ENCODE results near the gene BAZ2B. TPM values are rescaled to one million over a fixed set of nuclear protein-coding genes. Genes with fewer than 3 reads are reported as not detected.

BAZ2B gene
- polyA plus RNA-seq, 2 donors, result 12.5 to 18.3 TPM

- Histone ChIP-seq H3K9me3 (ENCODE audit: control insufficient read depth in 2 of 2, insufficient read depth in 1 of 2, low read depth in 1 of 2, low read length in 1 of 2) (no peaks in the 10 kb centered on the region), H3K27ac (ENCODE audit: low read depth in 2 of 2, low read length in 1 of 2) (no peak overlapping the region), H3K4me1 (ENCODE audit: control insufficient read depth in 2 of 2, insufficient read depth in 2 of 2, low read length in 1 of 2) (no peaks in the 10 kb centered on the region), H3K36me3 (ENCODE audit: control insufficient read depth in 2 of 2, insufficient read depth in 2 of 2, low read length in 1 of 2) (peaks cover 3% of the 10 kb centered on the region in 2 donors), H3K27me3 (ENCODE audit: control insufficient read depth in 1 of 2, insufficient read depth in 2 of 2, low read length in 2 of 2) (no peaks in the 10 kb centered on the region), H3K4me3 (ENCODE audit: low read depth in 1 of 2, low read length in 2 of 2) (no peak overlapping the region)
- 98 to 100% methylated on average over 6 of the region's 6 CpGs for WGBS, 2 donors
These were observed 335.3 kb downstream of the BAZ2B start for GRCh38 chr2:159281002-159281401.

GRCh38 chr2:159279700-159280099, 336.6 kb downstream of the BAZ2B start:
- H3K4me1 ChIP-seq (ENCODE audit: control insufficient read depth in 2 of 2, insufficient read depth in 2 of 2, low read length in 1 of 2), result no peaks in the 10 kb centered on the region
- WGBS, 2 donors, result 94 to 98% methylated on average over 2 of the region's 2 CpGs
- H3K36me3 ChIP-seq (ENCODE audit: control insufficient read depth in 2 of 2, insufficient read depth in 2 of 2, low read length in 1 of 2), result peaks cover 3% of the 10 kb centered on the region in 2 donors
- H3K4me3 ChIP-seq (ENCODE audit: low read depth in 1 of 2, low read length in 2 of 2), result no peak overlapping the region
- H3K27me3 ChIP-seq (ENCODE audit: control insufficient read depth in 1 of 2, insufficient read depth in 2 of 2, low read length in 2 of 2), result no peaks in the 10 kb centered on the region
- no peak overlapping the region for H3K27ac ChIP-seq (ENCODE audit: low read depth in 2 of 2, low read length in 1 of 2)
- H3K9me3 ChIP-seq (ENCODE audit: control insufficient read depth in 2 of 2, insufficient read depth in 1 of 2, low read depth in 1 of 2, low read length in 1 of 2), result no peaks in the 10 kb centered on the region

- H3K9me3 ChIP-seq (ENCODE audit: control insufficient read depth in 2 of 2, insufficient read depth in 1 of 2, low read depth in 1 of 2, low read length in 1 of 2), result no peaks in the 10 kb centered on the region
- peaks cover 0 to 6% of the 10 kb centered on the region in 2 donors for H3K36me3 ChIP-seq (ENCODE audit: control insufficient read depth in 2 of 2, insufficient read depth in 2 of 2, low read length in 1 of 2)
- WGBS, 2 donors, result 96 to 98% methylated on average over 1 of the region's 1 CpG
These were observed 341.2 kb downstream of the BAZ2B start for GRCh38 chr2:159275111-159275510.

GRCh38 chr2:159272156-159272555, 344.2 kb downstream of the BAZ2B start:
- Histone ChIP-seq H3K27me3 (ENCODE audit: control insufficient read depth in 1 of 2, insufficient read depth in 2 of 2, low read length in 2 of 2) (no peaks in the 10 kb centered on the region), H3K27ac (ENCODE audit: low read depth in 2 of 2, low read length in 1 of 2) (no peak overlapping the region), H3K36me3 (ENCODE audit: control insufficient read depth in 2 of 2, insufficient read depth in 2 of 2, low read length in 1 of 2) (peaks cover 0 to 3% of the 10 kb centered on the region in 2 donors), H3K4me3 (ENCODE audit: low read depth in 1 of 2, low read length in 2 of 2) (no peak overlapping the region), H3K9me3 (ENCODE audit: control insufficient read depth in 2 of 2, insufficient read depth in 1 of 2, low read depth in 1 of 2, low read length in 1 of 2) (no peaks in the 10 kb centered on the region), H3K4me1 (ENCODE audit: control insufficient read depth in 2 of 2, insufficient read depth in 2 of 2, low read length in 1 of 2) (no peaks in the 10 kb centered on the region)
- 80 to 87% methylated on average over 5 of the region's 5 CpGs for WGBS, 2 donors

More at GRCh38 chr2:159275111-159275510, 341.2 kb downstream of the BAZ2B start:
- Histone ChIP-seq H3K27me3 (ENCODE audit: control insufficient read depth in 1 of 2, insufficient read depth in 2 of 2, low read length in 2 of 2) (no peaks in the 10 kb centered on the region), H3K4me3 (ENCODE audit: low read depth in 1 of 2, low read length in 2 of 2) (no peak overlapping the region), H3K27ac (ENCODE audit: low read depth in 2 of 2, low read length in 1 of 2) (no peak overlapping the region), H3K4me1 (ENCODE audit: control insufficient read depth in 2 of 2, insufficient read depth in 2 of 2, low read length in 1 of 2) (no peaks in the 10 kb centered on the region)

GRCh38 chr2:159270744-159271379, 345.5 kb downstream of the BAZ2B start:
- WGBS, 2 donors, result 95 to 96% methylated on average over 4 of the region's 4 CpGs
- peaks cover 0 to 3% of the 10 kb centered on the region in 2 donors for H3K36me3 ChIP-seq (ENCODE audit: control insufficient read depth in 2 of 2, insufficient read depth in 2 of 2, low read length in 1 of 2)

More at GRCh38 chr2:159270744-159271379, 345.5 kb downstream of the BAZ2B start:
- Histone ChIP-seq H3K9me3 (ENCODE audit: control insufficient read depth in 2 of 2, insufficient read depth in 1 of 2, low read depth in 1 of 2, low read length in 1 of 2) (no peaks in the 10 kb centered on the region), H3K4me1 (ENCODE audit: control insufficient read depth in 2 of 2, insufficient read depth in 2 of 2, low read length in 1 of 2) (no peaks in the 10 kb centered on the region), H3K27me3 (ENCODE audit: control insufficient read depth in 1 of 2, insufficient read depth in 2 of 2, low read length in 2 of 2) (no peaks in the 10 kb centered on the region), H3K4me3 (ENCODE audit: low read depth in 1 of 2, low read length in 2 of 2) (no peak overlapping the region), H3K27ac (ENCODE audit: low read depth in 2 of 2, low read length in 1 of 2) (no peak overlapping the region)

Other genes with a start within 250 kb of the BAZ2B start
- 10 to 100 TPM; 43.1 to 50.2 TPM for gene MARCHF7, start 96.0 kb upstream of the BAZ2B start, polyA plus RNA-seq
- gene CD302, start 181.7 kb upstream of the BAZ2B start, polyA plus RNA-seq, result 1 to 10 TPM; 2.4 to 3.8 TPM

All from esophagus (tissue), 2 donors.